Stimulated activated CD4-positive, alpha-beta T cell treated with anti-CD3 and anti-CD28 coated beads, Interleukin-4, amount 100 ng/mL, for 1 hour (primary cell): ENCODE data around the gene SMTN.
A peak's percentile ranks its signal among the peaks of the same experiment; 100 is the strongest.
"Not testable (repeated sequence)": the region's sequence is repeated elsewhere in the genome, so short reads cannot be mapped to it uniquely, and the experiment has no call there.

Experiments used
- DNase-seq: peaks from one replicate; pipeline ENCODE4 v3.0.0-alpha.2; 2020

SMTN gene

GRCh38 chr22:31073545-31074145 lies 7.5 kb upstream of the SMTN start:
- DNase-seq: not testable (repeated sequence)

- no peak for DNase-seq
Measured at GRCh38 chr22:31075961-31076360, 5.2 kb upstream of the SMTN start.

GRCh38 chr22:31077681-31078080 lies 3.4 kb upstream of the SMTN start:
- no peak for DNase-seq

GRCh38 chr22:31078389-31078788 lies 2.7 kb upstream of the SMTN start:
- DNase-seq: not testable (repeated sequence)

- DNase-seq: no peak
Measured at GRCh38 chr22:31079095-31079642, 1.9 kb upstream of the SMTN start.

- no peak for DNase-seq
Measured at GRCh38 chr22:31080164-31080847, 812 bp upstream of the SMTN start.

- peak; percentile 19 for DNase-seq
Measured at GRCh38 chr22:31081963-31082605, 966 bp downstream of the SMTN start.

GRCh38 chr22:31082606-31083376 lies 1.7 kb downstream of the SMTN start:
- DNase-seq: peak; percentile 71

GRCh38 chr22:31083377-31083768 lies 2.3 kb downstream of the SMTN start:
- DNase-seq: no peak

- DNase-seq: no peak
Measured at GRCh38 chr22:31083923-31084810, 3.0 kb downstream of the SMTN start.

- peak; percentile 89 for DNase-seq
Measured at GRCh38 chr22:31084811-31085492, 3.8 kb downstream of the SMTN start.

- DNase-seq: no peak
Measured at GRCh38 chr22:31085493-31085824, 4.3 kb downstream of the SMTN start.

GRCh38 chr22:31085928-31086327 lies 4.8 kb downstream of the SMTN start:
- no peak for DNase-seq

GRCh38 chr22:31086703-31087330 lies 5.7 kb downstream of the SMTN start:
- no peak for DNase-seq

GRCh38 chr22:31087744-31088215 lies 6.7 kb downstream of the SMTN start:
- no peak for DNase-seq

- DNase-seq: no peak
Measured at GRCh38 chr22:31088233-31088986, 7.3 kb downstream of the SMTN start.

- peak; percentile 32 for DNase-seq
Measured at GRCh38 chr22:31089160-31090100, 8.3 kb downstream of the SMTN start.

GRCh38 chr22:31090217-31091085 lies 9.3 kb downstream of the SMTN start:
- no peak for DNase-seq
